HepG2 (cell line): ENCODE measurements around the gene ZNF184. TPM values are rescaled to one million over a fixed set of nuclear protein-coding genes. Genes with fewer than 3 reads are reported as not detected.

Experiments
- BORCS8-MEF2B ChIP-seq: sonication (generic); formaldehyde crosslinking; IDR thresholded peaks from 2 replicates; pipeline ENCODE4 v1.8.0; 2022; ENCODE audit warnings: mild to moderate bottlenecking, missing genetic modification reagents
- CHD4 ChIP-seq: fragments of 200-600 bp; sonication (generic); IDR thresholded peaks from 2 replicates; pipeline ENCODE4 v1.7.0; 2017; ENCODE audit warnings: mild to moderate bottlenecking, low read length, borderline replicate concordance
- DNMT3B ChIP-seq: conservative IDR thresholded peaks from 2 replicates; pipeline ENCODE4 v1.6.1; 2016; ENCODE audit warnings: missing biosample characterization, control low read depth
- MEIS1 ChIP-seq: sonication (generic); formaldehyde crosslinking; IDR thresholded peaks from 2 replicates; pipeline ENCODE4 v1.9.0; 2021; ENCODE audit warnings: mild to moderate bottlenecking, missing genetic modification reagents, moderate library complexity, borderline replicate concordance
- POGZ ChIP-seq: sonication (generic); formaldehyde crosslinking; IDR thresholded peaks from 2 replicates; pipeline ENCODE4 v1.4.0; 2020; ENCODE audit warnings: mild to moderate bottlenecking, missing genetic modification reagents
- RBM39 ChIP-seq: fragments of 200-400 bp; formaldehyde crosslinking; IDR thresholded peaks from one replicate; pipeline ENCODE4 v1.6.1; 2018; ENCODE audit warnings: antibody characterized with exemption, mild to moderate bottlenecking, low read depth, low read length; ENCODE audit not compliant: poor library complexity, severe bottlenecking
- RFXANK ChIP-seq: IDR thresholded peaks from 2 replicates; pipeline ENCODE4 v1.6.1; 2016
- SOX13 ChIP-seq, 3 experiments: fragments of 450-650 bp in 1 of 3; sonication (generic) in 1 of 3; formaldehyde crosslinking in 1 of 3; IDR thresholded peaks in 2 of 3; conservative IDR thresholded peaks in 1 of 3; 2 replicates each; pipeline versions ENCODE4 v1.5.0 to v1.6.1; 2016 to 2020; ENCODE audit warnings: antibody characterized with exemption in 1 of 3, mild to moderate bottlenecking in 1 of 3, missing compliant biosample characterization in 1 of 3, missing genetic modification reagents in 1 of 3, moderate library complexity in 1 of 3
- SRF ChIP-seq: IDR thresholded peaks from 2 replicates; pipeline ENCODE4 v1.6.1; 2011; ENCODE audit warnings: mild to moderate bottlenecking, low read depth, low read length, moderate library complexity
- ZBTB42 ChIP-seq: sonication (generic); formaldehyde crosslinking; IDR thresholded peaks from 2 replicates; pipeline ENCODE4 v1.5.0; 2020; ENCODE audit warnings: mild to moderate bottlenecking, missing genetic modification reagents
- ZBTB8A ChIP-seq: sonication (generic); formaldehyde crosslinking; IDR thresholded peaks from 2 replicates; pipeline ENCODE4 v1.4.0; 2020; ENCODE audit warnings: mild to moderate bottlenecking, low read depth, missing genetic modification reagents, borderline replicate concordance
- ZMYM3 ChIP-seq: sonication (generic); formaldehyde crosslinking; IDR thresholded peaks from 2 replicates; pipeline ENCODE4 v1.5.1; 2020; ENCODE audit warnings: mild to moderate bottlenecking, missing genetic modification reagents
- ZNF598 ChIP-seq: sonication (generic); formaldehyde crosslinking; IDR thresholded peaks from 2 replicates; pipeline ENCODE4 v1.5.1; 2020; ENCODE audit warnings: mild to moderate bottlenecking, missing genetic modification reagents, borderline replicate concordance
- ZNF615 ChIP-seq: sonication (generic); formaldehyde crosslinking; IDR thresholded peaks from 2 replicates; pipeline ENCODE4 v1.5.0; 2020; ENCODE audit warnings: mild to moderate bottlenecking, missing genetic modification reagents, borderline replicate concordance
- ZNF772 ChIP-seq: sonication (generic); formaldehyde crosslinking; IDR thresholded peaks from 2 replicates; pipeline ENCODE4 v1.5.0; 2020; ENCODE audit warnings: mild to moderate bottlenecking, missing genetic modification reagents
- ZNF777 ChIP-seq: sonication (generic); formaldehyde crosslinking; IDR thresholded peaks from 2 replicates; pipeline ENCODE4 v1.4.0; 2020; ENCODE audit warnings: missing genetic modification reagents
- polyA plus RNA-seq, 8 experiments: library from polyadenylated mRNA; depleted of rRNA in 3 of 8; stranded (reverse) in 7 of 8; unstranded in 1 of 8; fragments of >200 nt; fragmentation: Illumina TruSeq in 4 of 8; extraction: Trizol in 4 of 8; gene quantifications; 2 replicates each; pipeline versions ENCODE4 v1.2.1 to v1.2.3, GENCODE V29; 2011 to 2016; ENCODE audit warnings: low read depth in 4 of 8, missing spikeins in 1 of 8, mixed read lengths in 1 of 8; ENCODE audit not compliant: insufficient read depth in 1 of 8
- total RNA-seq, 5 experiments: library from RNA; depleted of rRNA; stranded (reverse); fragments of >200 nt; fragmentation: Illumina TruSeq; extraction: Trizol; gene quantifications; 2 replicates each; pipeline ENCODE4 v1.2.3, GENCODE V29; 2016; ENCODE audit warnings: low read depth in 1 of 5
- TF ChIP-seq, protein P1 (sequence below): sonication (generic); formaldehyde crosslinking; IDR thresholded peaks from 2 replicates; pipeline ENCODE4 v1.8.0; 2022; ENCODE audit warnings: missing genetic modification reagents, mild to moderate bottlenecking, moderate library complexity, borderline replicate concordance
- TF ChIP-seq, protein P2 (sequence below): IDR thresholded peaks from 2 replicates; pipeline ENCODE4 v1.6.1; 2016; ENCODE audit warnings: control low read depth
- TF ChIP-seq, protein P3 (sequence below): sonication (generic); formaldehyde crosslinking; IDR thresholded peaks from 2 replicates; pipeline ENCODE4 v1.8.0; 2022; ENCODE audit warnings: mild to moderate bottlenecking, missing genetic modification reagents, borderline replicate concordance
- TF ChIP-seq, protein P4 (sequence below): sonication (generic); formaldehyde crosslinking; IDR thresholded peaks from 2 replicates; pipeline ENCODE4; 2020; ENCODE audit warnings: missing genetic modification reagents, mild to moderate bottlenecking, borderline replicate concordance

The ZNF184 gene
- total and polyA plus RNA-seq, 2 of the 13 experiments (the other 11 are each of a cell fraction or from before 2014, with no cell fraction given): 2.1 to 10.1 TPM

DNA sequence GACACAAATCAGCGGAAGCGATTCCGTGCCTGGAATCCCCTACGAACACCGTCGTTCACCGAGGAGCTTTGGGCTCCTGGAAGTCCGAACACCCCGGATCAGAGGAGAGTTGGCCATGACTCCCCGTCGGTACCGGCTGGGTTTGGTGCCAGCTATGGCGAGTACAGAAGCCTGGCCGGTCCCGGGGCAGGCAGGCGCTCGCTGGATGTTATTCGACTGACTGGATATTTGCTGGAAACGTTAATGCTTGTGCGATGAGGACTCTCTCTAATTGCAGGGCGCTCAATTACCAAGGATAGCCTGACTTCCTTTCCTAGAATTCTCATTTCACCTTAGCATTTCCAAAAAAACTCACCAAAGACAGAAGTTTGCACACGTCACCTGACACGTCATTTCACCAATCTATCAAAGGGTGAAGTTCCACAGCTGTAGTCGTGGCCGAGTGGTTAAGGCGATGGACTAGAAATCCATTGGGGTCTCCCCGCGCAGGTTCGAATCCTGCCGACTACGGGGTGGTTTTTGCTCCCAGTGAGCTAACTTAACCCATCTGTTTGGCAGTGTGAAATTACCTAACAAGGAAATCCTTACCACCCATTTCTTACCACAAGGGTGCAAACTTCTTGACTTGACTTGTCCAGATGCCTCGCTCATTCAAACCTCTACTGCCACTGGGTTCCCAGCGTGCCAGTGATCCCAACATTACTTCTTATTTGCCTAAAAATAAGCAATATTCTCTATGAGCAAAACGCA lies 22.7 kb upstream of the ZNF184 start (continued):
- TF ChIP-seq, protein P1, sequence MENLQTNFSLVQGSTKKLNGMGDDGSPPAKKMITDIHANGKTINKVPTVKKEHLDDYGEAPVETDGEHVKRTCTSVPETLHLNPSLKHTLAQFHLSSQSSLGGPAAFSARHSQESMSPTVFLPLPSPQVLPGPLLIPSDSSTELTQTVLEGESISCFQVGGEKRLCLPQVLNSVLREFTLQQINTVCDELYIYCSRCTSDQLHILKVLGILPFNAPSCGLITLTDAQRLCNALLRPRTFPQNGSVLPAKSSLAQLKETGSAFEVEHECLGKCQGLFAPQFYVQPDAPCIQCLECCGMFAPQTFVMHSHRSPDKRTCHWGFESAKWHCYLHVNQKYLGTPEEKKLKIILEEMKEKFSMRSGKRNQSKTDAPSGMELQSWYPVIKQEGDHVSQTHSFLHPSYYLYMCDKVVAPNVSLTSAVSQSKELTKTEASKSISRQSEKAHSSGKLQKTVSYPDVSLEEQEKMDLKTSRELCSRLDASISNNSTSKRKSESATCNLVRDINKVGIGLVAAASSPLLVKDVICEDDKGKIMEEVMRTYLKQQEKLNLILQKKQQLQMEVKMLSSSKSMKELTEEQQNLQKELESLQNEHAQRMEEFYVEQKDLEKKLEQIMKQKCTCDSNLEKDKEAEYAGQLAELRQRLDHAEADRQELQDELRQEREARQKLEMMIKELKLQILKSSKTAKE: no peak
- TF ChIP-seq ZNF772 (CRISPR knock-in tag) (0 out of 2 replicates have a peak, but pooled peaks have one; percentile 19), SRF (peak; percentile 41; the same call in 1 of the 2 replicates), RBM39 (no peak), ZNF777 (peak; percentile 56), ZBTB42 (CRISPR knock-in tag) (peak; percentile 94), ZNF615 (CRISPR knock-in tag) (peak; percentile 57; the same call in 1 of the 2 replicates), POGZ (CRISPR knock-in tag) (0 out of 2 replicates have a peak, but pooled peaks have one; percentile 64), ZNF598 (CRISPR knock-in tag) (peak; percentile 70; the same call in 1 of the 2 replicates), CHD4 (peak; percentile 87; the same call in 1 of the 2 replicates), MEIS1 (peak; percentile 86; the same call in 1 of the 2 replicates), BORCS8-MEF2B (CRISPR knock-in tag) (peak; percentile 83; the same call in 1 of the 2 replicates), ZBTB8A (no peak), SOX13 (IDR thresholded peaks at IDR 0.05) (no peak), SOX13 (CRISPR knock-in tag; conservative IDR thresholded peaks at IDR 0.05 in 1 of 2, IDR thresholded peaks at IDR 0.05 in 1 of 2) (peak in 1 of 2 experiments; percentile 50; a peak in 1 of 4 replicates), RFXANK (CRISPR knock-in tag) (peak; percentile 78; the same call in 1 of the 2 replicates), ZMYM3 (CRISPR knock-in tag) (peak; percentile 49; the same call in 1 of the 2 replicates), DNMT3B (CRISPR knock-in tag) (0 out of 2 replicates have a peak, but pooled peaks have one; percentile 59)
- TF ChIP-seq, protein P2, sequence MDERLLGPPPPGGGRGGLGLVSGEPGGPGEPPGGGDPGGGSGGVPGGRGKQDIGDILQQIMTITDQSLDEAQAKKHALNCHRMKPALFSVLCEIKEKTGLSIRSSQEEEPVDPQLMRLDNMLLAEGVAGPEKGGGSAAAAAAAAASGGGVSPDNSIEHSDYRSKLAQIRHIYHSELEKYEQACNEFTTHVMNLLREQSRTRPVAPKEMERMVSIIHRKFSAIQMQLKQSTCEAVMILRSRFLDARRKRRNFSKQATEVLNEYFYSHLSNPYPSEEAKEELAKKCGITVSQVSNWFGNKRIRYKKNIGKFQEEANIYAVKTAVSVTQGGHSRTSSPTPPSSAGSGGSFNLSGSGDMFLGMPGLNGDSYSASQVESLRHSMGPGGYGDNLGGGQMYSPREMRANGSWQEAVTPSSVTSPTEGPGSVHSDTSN (CRISPR knock-in tag): no peak
- TF ChIP-seq, protein P3, sequence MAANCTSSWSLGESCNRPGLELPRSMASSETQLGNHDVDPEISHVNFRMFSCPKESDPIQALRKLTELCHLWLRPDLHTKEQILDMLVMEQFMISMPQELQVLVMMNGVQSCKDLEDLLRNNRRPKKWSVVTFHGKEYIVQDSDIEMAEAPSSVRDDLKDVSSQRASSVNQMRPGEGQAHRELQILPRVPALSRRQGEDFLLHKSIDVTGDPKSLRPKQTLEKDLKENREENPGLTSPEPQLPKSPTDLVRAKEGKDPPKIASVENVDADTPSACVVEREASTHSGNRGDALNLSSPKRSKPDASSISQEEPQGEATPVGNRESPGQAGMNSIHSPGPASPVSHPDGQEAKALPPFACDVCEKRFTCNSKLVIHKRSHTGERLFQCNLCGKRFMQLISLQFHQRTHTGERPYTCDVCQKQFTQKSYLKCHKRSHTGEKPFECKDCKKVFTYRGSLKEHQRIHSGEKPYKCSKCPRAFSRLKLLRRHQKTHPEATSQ (CRISPR knock-in tag): 0 out of 2 replicates have a peak, but pooled peaks have one; percentile 73
- TF ChIP-seq, protein P4, sequence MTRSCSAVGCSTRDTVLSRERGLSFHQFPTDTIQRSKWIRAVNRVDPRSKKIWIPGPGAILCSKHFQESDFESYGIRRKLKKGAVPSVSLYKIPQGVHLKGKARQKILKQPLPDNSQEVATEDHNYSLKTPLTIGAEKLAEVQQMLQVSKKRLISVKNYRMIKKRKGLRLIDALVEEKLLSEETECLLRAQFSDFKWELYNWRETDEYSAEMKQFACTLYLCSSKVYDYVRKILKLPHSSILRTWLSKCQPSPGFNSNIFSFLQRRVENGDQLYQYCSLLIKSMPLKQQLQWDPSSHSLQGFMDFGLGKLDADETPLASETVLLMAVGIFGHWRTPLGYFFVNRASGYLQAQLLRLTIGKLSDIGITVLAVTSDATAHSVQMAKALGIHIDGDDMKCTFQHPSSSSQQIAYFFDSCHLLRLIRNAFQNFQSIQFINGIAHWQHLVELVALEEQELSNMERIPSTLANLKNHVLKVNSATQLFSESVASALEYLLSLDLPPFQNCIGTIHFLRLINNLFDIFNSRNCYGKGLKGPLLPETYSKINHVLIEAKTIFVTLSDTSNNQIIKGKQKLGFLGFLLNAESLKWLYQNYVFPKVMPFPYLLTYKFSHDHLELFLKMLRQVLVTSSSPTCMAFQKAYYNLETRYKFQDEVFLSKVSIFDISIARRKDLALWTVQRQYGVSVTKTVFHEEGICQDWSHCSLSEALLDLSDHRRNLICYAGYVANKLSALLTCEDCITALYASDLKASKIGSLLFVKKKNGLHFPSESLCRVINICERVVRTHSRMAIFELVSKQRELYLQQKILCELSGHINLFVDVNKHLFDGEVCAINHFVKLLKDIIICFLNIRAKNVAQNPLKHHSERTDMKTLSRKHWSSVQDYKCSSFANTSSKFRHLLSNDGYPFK (CRISPR knock-in tag): peak; percentile 67; the same call in 1 of the 2 replicates
